ENCODE data around the gene PNPO. TPM values are rescaled to one million over a fixed set of nuclear protein-coding genes. Genes with fewer than 3 reads are reported as not detected.

PNPO gene
- total and polyA plus RNA-seq, 2 of the 4 experiments (the other 2 are of a cell fraction) = 13.9 to 34.1 TPM

DNA sequence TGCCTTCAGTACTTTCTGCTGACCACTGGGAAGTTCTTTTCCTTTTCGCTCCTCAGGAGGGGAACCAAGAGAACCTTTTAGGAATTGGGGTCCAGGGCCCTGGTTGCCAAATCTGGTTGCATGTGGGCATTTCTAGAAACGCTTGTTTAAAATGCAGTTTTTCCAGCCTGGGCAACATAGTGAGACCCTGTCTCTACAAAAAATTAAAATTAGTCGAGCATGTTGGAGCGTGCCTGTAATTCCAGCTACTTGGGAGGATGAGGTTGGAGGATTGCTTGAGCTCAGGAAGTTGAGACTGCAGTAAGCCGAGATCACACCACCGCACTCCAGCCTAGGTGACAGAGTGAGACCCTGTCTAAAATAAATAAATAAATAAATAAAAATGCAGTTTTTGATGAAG, 1.2 kb downstream of the PNPO start:
- in situ Hi-C loops (cut with MboI; ENCODE audit: low sequenced_read_pairs) = no loop called here

More for the DNA sequence above, 1.2 kb downstream of the PNPO start:
- ChIA-PET POLR2A (ENCODE audit: unreplicated experiment) (no interaction called here), CTCF (interaction anchor here (1.6 kb wide), 1 partner anchor 53 kb away, joined by 3 read pairs; no protein-coding TSS in a partner anchor)
- Histone ChIP-seq H2BK15ac (ENCODE audit: low read depth, low read length) (no peak overlapping the region), H4K8ac (ENCODE audit: low read depth in 2 of 2, low read length in 2 of 2) (no peak overlapping the region; a peak in 1 of 4 replicates), H3K27ac (ENCODE audit: insufficient read depth, low read length) (no peak overlapping the region), H3K23ac (ENCODE audit: low read depth, low read length) (no peak overlapping the region), H2AK9ac (replicated peaks; ENCODE audit: low read depth, low read length, poor library complexity) (no peak overlapping the region), H3K79me1 (ENCODE audit: low read depth in 1 of 2, low read length in 2 of 2) (peaks cover 8 to 19% of the 10 kb centered on the region in 2 experiments), H3K9ac (ENCODE audit: low read depth, low read length) (no peak overlapping the region), H3K4ac (ENCODE audit: low read depth, low read length) (no peak overlapping the region; the same call in 1 of the 2 replicates), H3K18ac (ENCODE audit: low read depth, low read length) (no peak overlapping the region), H2BK5ac (ENCODE audit: low read depth, low read length, poor library complexity, severe bottlenecking) (no peak overlapping the region), H4K20me1 (ENCODE audit: insufficient read depth, low read length) (peaks cover 2% of the 10 kb centered on the region; the same call in 1 of the 2 replicates), H4K5ac (ENCODE audit: low read depth, low read length) (no peak overlapping the region), H2AK5ac (ENCODE audit: low read depth, low read length) (no peak overlapping the region), H3K4me2 (ENCODE audit: low read depth, low read length) (peak overlapping the region; percentile 84), H3K36me3 (ENCODE audit: control insufficient read depth, insufficient read depth, low read length) (peaks cover 2% of the 10 kb centered on the region), H3K56ac (ENCODE audit: extremely low read depth, insufficient read depth, low read length) (no peak overlapping the region), H2BK120ac (ENCODE audit: low read depth, low read length) (no peak overlapping the region), H3K14ac (replicated peaks; ENCODE audit: low read depth, low read length) (no peak overlapping the region), H3K9me1 (ENCODE audit: insufficient read depth, low read length) (0 out of 2 replicates have a peak, but pooled peaks cover 4% of the 10 kb centered on the region), H3K4me1 (ENCODE audit: control insufficient read depth, insufficient read depth, low read length) (peaks cover 2% of the 10 kb centered on the region; the same call in 1 of the 2 replicates), H4K91ac (ENCODE audit: insufficient read depth, low read depth, low read length) (no peak overlapping the region), H2BK20ac (ENCODE audit: low read depth, low read length) (no peak overlapping the region), H3K9me3 (ENCODE audit: control insufficient read depth, insufficient read depth, low read length) (no peaks in the 10 kb centered on the region), H3K4me3 (ENCODE audit: insufficient read depth, low read depth, low read length) (peak overlapping the region; percentile 70; the same call in 1 of the 2 replicates), H2AFZ (replicated peaks; ENCODE audit: low read length, poor library complexity) (no peak overlapping the region), H3K27me3 (ENCODE audit: control insufficient read depth, insufficient read depth, low read length) (no peaks in the 10 kb centered on the region)
- dilution Hi-C loops (cut with HindIII; ENCODE audit: low sequenced_read_pairs, unreplicated experiment) (no loop called here), intact Hi-C loops (cut with micrococcal nuclease) (no loop called here)
- ATAC-seq (ENCODE audit: low read depth) = no peak
- WGBS, 2 experiments (ENCODE audit: extremely low coverage in 2 of 2, insufficient read length in 1 of 2) = 100% methylated on average over 3 of the region's 6 CpGs; no CpG with 5 or more reads in 1 of the 2 experiments
- TF ChIP-seq, protein P1, sequence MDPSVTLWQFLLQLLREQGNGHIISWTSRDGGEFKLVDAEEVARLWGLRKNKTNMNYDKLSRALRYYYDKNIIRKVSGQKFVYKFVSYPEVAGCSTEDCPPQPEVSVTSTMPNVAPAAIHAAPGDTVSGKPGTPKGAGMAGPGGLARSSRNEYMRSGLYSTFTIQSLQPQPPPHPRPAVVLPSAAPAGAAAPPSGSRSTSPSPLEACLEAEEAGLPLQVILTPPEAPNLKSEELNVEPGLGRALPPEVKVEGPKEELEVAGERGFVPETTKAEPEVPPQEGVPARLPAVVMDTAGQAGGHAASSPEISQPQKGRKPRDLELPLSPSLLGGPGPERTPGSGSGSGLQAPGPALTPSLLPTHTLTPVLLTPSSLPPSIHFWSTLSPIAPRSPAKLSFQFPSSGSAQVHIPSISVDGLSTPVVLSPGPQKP (IDR thresholded peaks at IDR 0.05; ENCODE audit: borderline replicate concordance, low read depth, low read length) = no peak
- TF ChIP-seq NFE2L2 (IDR thresholded peaks at IDR 0.05; ENCODE audit: low read depth, low read length) (no peak), MAFK (IDR thresholded peaks at IDR 0.05; ENCODE audit: low read depth, low read length) (no peak), SMC3 (IDR thresholded peaks at IDR 0.05; ENCODE audit: low read depth, low read length) (no peak), MAZ (IDR thresholded peaks at IDR 0.05; ENCODE audit: borderline replicate concordance, low read depth, low read length) (no peak), RFX5 (IDR thresholded peaks at IDR 0.05; ENCODE audit: low read depth, low read length) (no peak), FOS (IDR thresholded peaks at IDR 0.05; ENCODE audit: low read depth, low read length) (no peak), CEBPB (IDR thresholded peaks at IDR 0.05; ENCODE audit: low read depth, low read length) (no peak), RAD21 (IDR thresholded peaks at IDR 0.05; ENCODE audit: low read length) (no peak), RCOR1 (IDR thresholded peaks at IDR 0.05; ENCODE audit: insufficient replicate concordance, low read length) (no peak)
- TF ChIP-seq, protein P2, sequence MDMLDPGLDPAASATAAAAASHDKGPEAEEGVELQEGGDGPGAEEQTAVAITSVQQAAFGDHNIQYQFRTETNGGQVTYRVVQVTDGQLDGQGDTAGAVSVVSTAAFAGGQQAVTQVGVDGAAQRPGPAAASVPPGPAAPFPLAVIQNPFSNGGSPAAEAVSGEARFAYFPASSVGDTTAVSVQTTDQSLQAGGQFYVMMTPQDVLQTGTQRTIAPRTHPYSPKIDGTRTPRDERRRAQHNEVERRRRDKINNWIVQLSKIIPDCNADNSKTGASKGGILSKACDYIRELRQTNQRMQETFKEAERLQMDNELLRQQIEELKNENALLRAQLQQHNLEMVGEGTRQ (IDR thresholded peaks at IDR 0.05; ENCODE audit: low read depth, low read length) = no peak
- no TSS peak for BruUV-seq (replicated peaks)
- DNase-seq = no peak
